KOPT-K1 (cell line): ENCODE measurements around the gene MAFG.
"Not testable (repeated sequence)": the region's sequence is repeated elsewhere in the genome, so short reads cannot be mapped to it uniquely, and the experiment has no call there.

Source experiments
- H3K27ac ChIP-seq: fragments of 200-600 bp; sonication (generic); 2 replicates; pipeline ENCODE4 v1.5.1; 2016; ENCODE audit warnings: antibody characterized with exemption, mild to moderate bottlenecking, low read depth, low read length; ENCODE audit not compliant: poor library complexity, severe bottlenecking
- H3K36me3 ChIP-seq: fragments of 200-600 bp; sonication (generic); 2 replicates; pipeline ENCODE4 v1.5.1; 2017; ENCODE audit warnings: antibody characterized with exemption, mild to moderate bottlenecking, low read length, moderate library complexity; ENCODE audit not compliant: insufficient read depth
- H3K9me3 ChIP-seq: fragments of 200-600 bp; sonication (generic); 2 replicates; pipeline ENCODE4 v1.5.1; 2017; ENCODE audit warnings: antibody characterized with exemption, low read length, mild to moderate bottlenecking; ENCODE audit not compliant: insufficient read depth, poor library complexity, severe bottlenecking

MAFG gene

GRCh38 chr17:81923302-81924260 lies 4.0 kb downstream of the MAFG start:
- no peak overlapping the region for H3K27ac ChIP-seq

GRCh38 chr17:81922566-81923301 lies 4.8 kb downstream of the MAFG start:
- H3K9me3 ChIP-seq: no peaks in the 10 kb centered on the region
- H3K27ac ChIP-seq: no peak overlapping the region
- peaks cover 29% of the 10 kb centered on the region for H3K36me3 ChIP-seq

More at GRCh38 chr17:81923302-81924260, 4.0 kb downstream of the MAFG start:
- Histone ChIP-seq H3K9me3 (no peaks in the 10 kb centered on the region), H3K36me3 (peaks cover 29% of the 10 kb centered on the region)

- Histone ChIP-seq H3K9me3 (no peaks in the 10 kb centered on the region), H3K27ac (no peak overlapping the region), H3K36me3 (peaks cover 29% of the 10 kb centered on the region)
Observed at GRCh38 chr17:81921996-81922565, 5.5 kb downstream of the MAFG start.

GRCh38 chr17:81921537-81921862 lies 6.0 kb downstream of the MAFG start:
- no peaks in the 10 kb centered on the region for H3K9me3 ChIP-seq
- H3K27ac ChIP-seq: no peak overlapping the region
- peaks cover 29% of the 10 kb centered on the region for H3K36me3 ChIP-seq

- H3K27ac ChIP-seq: no peak overlapping the region
- peaks cover 33% of the 10 kb centered on the region for H3K36me3 ChIP-seq
- H3K9me3 ChIP-seq: no peaks in the 10 kb centered on the region
Observed at GRCh38 chr17:81920612-81921536, 6.7 kb downstream of the MAFG start.

- Histone ChIP-seq H3K27ac (no peak overlapping the region), H3K36me3 (peaks cover 52% of the 10 kb centered on the region), H3K9me3 (no peaks in the 10 kb centered on the region)
Observed at GRCh38 chr17:81918832-81919545, 8.5 kb downstream of the MAFG start.

GRCh38 chr17:81918333-81918669 lies 9.2 kb downstream of the MAFG start:
- Histone ChIP-seq H3K36me3 (peaks cover 59% of the 10 kb centered on the region), H3K27ac (peak overlapping the region; percentile 67)
- H3K9me3 ChIP-seq: not testable (repeated sequence)

- no peaks in the 10 kb centered on the region for H3K9me3 ChIP-seq
- H3K27ac ChIP-seq: peak within 1 kb of the TSS; percentile 67
- H3K36me3 ChIP-seq: peaks cover 62% of the 10 kb centered on the region
Observed at GRCh38 chr17:81917565-81918332, 9.8 kb downstream of the MAFG start, which contains the start of gene SIRT7. TSS of gene SIRT7 (minus strand) at chr17:81918176. CDS start at chr17:81918131, 45 bp downstream.

- no peak overlapping the region for H3K27ac ChIP-seq
- H3K9me3 ChIP-seq: no peaks in the 10 kb centered on the region
- peaks cover 64% of the 10 kb centered on the region for H3K36me3 ChIP-seq
Observed at GRCh38 chr17:81916234-81917001, 11.1 kb downstream of the MAFG start.

- H3K27ac ChIP-seq: no peak overlapping the region
- no peaks in the 10 kb centered on the region for H3K9me3 ChIP-seq
- peaks cover 58% of the 10 kb centered on the region for H3K36me3 ChIP-seq
Observed at GRCh38 chr17:81915331-81915730, 12.2 kb downstream of the MAFG start.

- Histone ChIP-seq H3K9me3 (no peaks in the 10 kb centered on the region), H3K36me3 (peaks cover 53% of the 10 kb centered on the region), H3K27ac (no peak overlapping the region)
Observed at GRCh38 chr17:81914103-81914850, 13.3 kb downstream of the MAFG start.

- H3K27ac ChIP-seq: no peak overlapping the region
- H3K9me3 ChIP-seq: no peaks in the 10 kb centered on the region
- H3K36me3 ChIP-seq: peaks cover 57% of the 10 kb centered on the region
Observed at GRCh38 chr17:81913394-81914102, 14.0 kb downstream of the MAFG start.
